Adipose tissue (tissue), 3 donors: ENCODE measurements around the gene CRACDL. TPM values are rescaled to one million over a fixed set of nuclear protein-coding genes. Genes with fewer than 3 reads are reported as not detected.
"Not testable (repeated sequence)": the region's sequence is repeated elsewhere in the genome, so short reads cannot be mapped to it uniquely, and the experiment has no call there.

ENCODE experiments used
- H3K27ac ChIP-seq: one replicate; pipeline ENCODE4 v1.5.1; 2013; ENCODE audit warnings: low read depth, low read length
- WGBS, 3 donors: extraction: QIAGEN DNeasy Blood & Tissue Kit; methylation state at CpG; one replicate each; pipeline ENCODE4 v1.1.7; 2013; 5-methylcytosine and 5-hydroxymethylcytosine counted together
- polyA plus RNA-seq, 3 donors: library from polyadenylated mRNA; stranded (reverse); fragments of 200-250 nt; gene quantifications; one replicate each; pipeline ENCODE4 v1.2.3, GENCODE V29; 2013
- donor health status: healthy with polysubstance abuse.
- donor health status: Bipolar disorder and iron deficiency.
- donor health status: healthy.

CRACDL gene
- polyA plus RNA-seq, 3 donors = 2.0 to 4.5 (median 3.6) TPM

- H3K27ac ChIP-seq = no peak overlapping the region
- WGBS, 3 donors = 87 to 92% (median 89%) methylated on average over 10 of the region's 10 CpGs
These were observed 25.5 kb downstream of the CRACDL start for GRCh38 chr2:98910349-98911125.

GRCh38 chr2:98909317-98910211 lies 26.5 kb downstream of the CRACDL start:
- 4 to 9% (median 7%) methylated on average over 19 of the region's 19 CpGs for WGBS, 3 donors
- no peak overlapping the region for H3K27ac ChIP-seq

- no peak overlapping the region for H3K27ac ChIP-seq
- 9 to 35% (median 19%) methylated on average over 4 of the region's 4 CpGs for WGBS, 3 donors
These were observed 27.1 kb downstream of the CRACDL start for GRCh38 chr2:98908931-98909316.

- WGBS, 3 donors = 70 to 75% (median 70%) methylated on average over 11 of the region's 11 CpGs
These were observed 27.8 kb downstream of the CRACDL start for GRCh38 chr2:98907966-98908905.

DNA sequence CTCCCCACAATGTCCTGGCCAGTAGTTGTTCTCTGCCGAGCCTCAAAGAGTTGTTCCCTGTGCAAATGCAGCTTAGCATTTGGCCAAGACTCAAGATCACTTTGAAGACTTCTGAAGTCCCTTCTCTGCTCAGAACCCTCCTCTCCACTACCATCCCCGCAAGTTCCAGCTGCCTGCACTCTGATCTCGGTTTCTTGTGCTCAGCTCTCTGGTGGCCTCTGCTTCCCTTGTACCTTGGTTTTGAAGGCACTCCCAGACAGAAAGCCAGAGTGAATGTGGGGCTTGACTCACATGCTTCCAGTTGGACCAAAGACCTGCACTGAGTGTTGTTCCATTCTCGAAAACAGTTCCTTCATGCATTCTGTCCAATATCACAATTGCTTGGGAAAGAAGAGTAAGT lies 28.6 kb downstream of the CRACDL start:
- 86 to 96% (median 89%) methylated on average over 4 of the region's 4 CpGs for WGBS, 3 donors
- H3K27ac ChIP-seq = no peak overlapping the region

More at GRCh38 chr2:98907966-98908905, 27.8 kb downstream of the CRACDL start:
- no peak overlapping the region for H3K27ac ChIP-seq

DNA sequence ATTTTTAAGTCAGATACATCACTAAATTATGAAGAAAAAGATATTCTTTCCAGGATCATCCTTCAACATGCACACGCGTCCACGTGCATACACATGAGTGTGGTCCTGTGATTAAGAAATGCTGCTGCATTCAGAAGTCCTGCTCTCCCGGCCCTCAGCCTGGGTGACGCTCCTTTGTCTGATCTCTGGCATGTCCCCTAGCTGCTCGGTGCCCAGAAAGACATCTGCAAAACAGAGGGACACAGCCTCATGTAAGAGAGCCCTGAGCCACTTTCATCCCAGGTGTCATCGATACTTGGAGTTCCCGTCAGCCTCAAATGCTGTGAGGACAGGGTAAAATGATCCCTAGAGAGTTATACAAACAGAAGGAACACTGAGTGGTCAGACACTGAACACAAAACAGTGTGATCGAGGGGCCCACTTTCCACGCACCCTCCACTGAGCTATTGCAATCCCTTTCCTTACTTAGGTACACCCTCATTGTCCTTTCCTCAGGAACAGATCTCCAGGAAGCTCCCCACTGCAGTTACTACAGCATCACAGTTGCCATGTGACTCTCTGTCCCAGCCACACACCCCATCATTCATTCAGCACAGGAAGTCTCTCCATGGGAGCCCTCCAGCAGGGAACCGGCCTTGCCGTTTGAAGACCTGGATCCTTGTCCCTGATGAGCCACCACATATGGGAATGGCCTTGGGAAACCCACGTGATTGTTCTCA lies 32.1 kb downstream of the CRACDL start:
- 82 to 85% (median 84%) methylated on average over 13 of the region's 13 CpGs for WGBS, 3 donors
- no peak overlapping the region for H3K27ac ChIP-seq

DNA sequence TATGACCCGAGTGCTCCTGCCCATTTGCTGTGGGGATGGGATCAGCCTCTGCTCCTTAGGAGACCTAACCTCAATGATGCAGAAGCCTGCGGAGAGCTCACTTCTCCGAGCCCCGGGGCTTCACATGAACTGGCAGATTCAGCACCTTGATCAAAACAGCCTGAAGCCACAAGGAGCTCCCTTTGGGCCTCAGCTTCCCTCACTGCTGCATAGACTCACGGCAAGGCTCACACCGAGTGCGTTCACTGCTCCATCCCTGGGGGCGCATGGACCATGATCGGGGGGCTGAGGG lies 33.0 kb downstream of the CRACDL start:
- 87 to 95% (median 93%) methylated on average over 9 of the region's 9 CpGs for WGBS, 3 donors
- H3K27ac ChIP-seq = no peak overlapping the region

- 88 to 91% (median 90%) methylated on average over 25 of the region's 25 CpGs for WGBS, 3 donors
- H3K27ac ChIP-seq = no peak overlapping the region
These were observed 33.6 kb downstream of the CRACDL start for GRCh38 chr2:98902209-98903063.

DNA sequence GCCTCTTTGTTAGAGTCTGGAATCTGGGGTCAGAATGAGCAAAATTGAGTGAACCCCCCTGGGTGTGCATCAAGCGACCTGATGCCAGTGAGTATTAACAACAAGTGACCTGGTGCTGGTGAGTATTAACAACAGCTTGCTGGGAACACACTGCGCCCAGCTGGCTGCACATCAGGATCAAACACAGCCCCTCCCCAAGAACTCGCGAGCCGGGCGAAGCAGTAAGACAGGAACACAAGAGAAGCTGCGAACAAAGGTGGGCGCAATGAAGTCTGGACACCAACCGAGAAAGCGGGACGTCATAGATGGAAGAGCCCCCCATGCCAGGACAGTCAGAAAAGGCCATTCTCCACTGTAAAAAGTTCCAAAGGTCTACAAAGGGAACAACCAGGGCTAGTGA lies 34.3 kb downstream of the CRACDL start:
- 85 to 94% (median 90%) methylated on average over 11 of the region's 11 CpGs for WGBS, 3 donors
- no peak overlapping the region for H3K27ac ChIP-seq

GRCh38 chr2:98901291-98901690 lies 34.7 kb downstream of the CRACDL start:
- no peak overlapping the region for H3K27ac ChIP-seq
- 89 to 97% (median 95%) methylated on average over 3 of the region's 3 CpGs for WGBS, 3 donors

DNA sequence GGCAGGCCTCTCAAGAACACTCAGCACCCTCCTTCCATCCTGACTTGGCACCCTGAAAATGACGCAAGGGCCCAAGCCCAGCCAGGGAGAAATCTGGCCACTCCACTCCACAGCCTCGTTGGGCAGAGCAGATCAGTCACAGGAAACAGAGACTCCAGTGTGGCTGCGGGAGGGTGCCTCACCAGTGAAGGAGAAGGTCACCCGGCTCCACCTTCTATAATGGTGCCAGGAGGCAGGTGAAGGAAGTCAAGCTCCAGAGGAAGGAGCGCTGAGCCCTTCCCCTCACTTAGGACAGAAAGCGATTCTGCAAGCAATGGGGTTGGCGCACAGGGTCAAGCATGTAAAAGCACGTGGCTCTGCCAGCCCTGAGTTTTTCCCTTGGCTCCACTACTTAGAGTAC lies 35.3 kb downstream of the CRACDL start:
- H3K27ac ChIP-seq = no peak overlapping the region
- 77 to 87% (median 77%) methylated on average over 8 of the region's 8 CpGs for whole genome bisulfite sequencing, 3 donors

DNA sequence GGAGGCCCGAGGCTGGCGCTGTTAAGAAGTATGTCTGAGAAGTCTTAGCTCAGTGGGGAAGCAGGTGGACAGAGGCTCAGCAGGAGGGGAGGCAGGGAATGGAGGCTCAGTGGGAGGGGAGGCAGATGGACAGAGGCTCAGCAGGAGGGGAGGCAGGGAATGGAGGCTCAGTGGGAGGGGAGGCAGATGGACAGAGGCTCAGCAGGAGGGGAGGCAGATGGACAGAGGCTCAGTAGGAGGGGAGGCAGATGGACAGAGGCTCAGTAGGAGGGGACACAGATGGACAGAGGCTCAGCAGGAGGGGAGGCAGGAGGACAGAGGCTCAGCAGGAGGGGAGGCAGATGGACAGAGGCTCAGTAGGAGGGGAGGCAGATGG lies 36.3 kb downstream of the CRACDL start:
- not testable (repeated sequence) for H3K27ac ChIP-seq

GRCh38 chr2:98899041-98899702 lies 36.9 kb downstream of the CRACDL start:
- H3K27ac ChIP-seq = no peak overlapping the region
- WGBS, 3 donors = 67 to 73% (median 70%) methylated on average over 5 of the region's 5 CpGs

More for the DNA sequence above, 36.3 kb downstream of the CRACDL start:
- 85 to 89% (median 88%) methylated on average over 2 of the region's 2 CpGs for WGBS, 3 donors

GRCh38 chr2:98898423-98898841 lies 37.6 kb downstream of the CRACDL start:
- 87 to 92% (median 90%) methylated on average over 13 of the region's 13 CpGs for WGBS, 3 donors
- H3K27ac ChIP-seq = no peak overlapping the region

DNA sequence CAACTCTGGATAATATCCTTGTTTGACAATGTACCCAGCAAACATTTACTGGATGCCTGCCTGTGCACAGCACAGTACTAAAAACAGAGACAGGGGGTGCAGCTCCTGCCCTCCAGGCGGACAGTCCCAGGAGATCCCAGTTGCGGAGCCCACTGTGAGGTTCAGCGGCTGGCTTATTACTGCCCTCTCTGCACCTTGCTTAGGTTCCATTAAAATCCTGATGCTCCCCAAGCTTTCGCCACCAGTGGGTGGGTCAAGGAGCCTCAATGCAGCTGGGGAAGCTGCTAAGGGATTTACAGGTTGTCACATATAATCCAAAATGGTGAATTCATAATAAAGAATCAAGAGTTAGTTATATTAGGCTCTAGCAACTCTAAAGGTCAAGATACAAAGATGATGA lies 38.3 kb downstream of the CRACDL start:
- whole genome bisulfite sequencing, 3 donors = 95 to 99% (median 96%) methylated on average over 4 of the region's 4 CpGs

DNA sequence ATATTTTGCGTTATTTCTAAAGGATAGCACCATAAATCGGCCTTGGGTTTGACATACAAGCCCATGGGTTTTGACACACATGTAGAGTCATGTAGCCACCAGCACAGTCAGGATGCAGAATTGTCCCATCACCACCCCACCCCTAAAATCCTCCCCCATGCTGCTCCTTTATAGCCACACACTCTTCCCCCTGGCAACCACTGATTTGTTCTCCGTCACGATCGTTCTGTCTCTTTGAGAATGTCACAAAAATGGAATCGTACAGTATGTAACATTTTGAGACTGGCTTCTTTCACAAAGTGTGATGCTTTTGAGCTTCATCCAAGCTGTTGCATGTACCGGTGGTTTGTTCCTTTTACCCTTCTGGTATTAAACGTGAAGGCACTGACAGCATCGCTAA lies 39.1 kb downstream of the CRACDL start:
- no peak overlapping the region for H3K27ac ChIP-seq
- WGBS, 3 donors = 88 to 92% (median 88%) methylated on average over 9 of the region's 9 CpGs

More for the DNA sequence above, 38.3 kb downstream of the CRACDL start:
- no peak overlapping the region for H3K27ac ChIP-seq

GRCh38 chr2:98896416-98896815 lies 39.6 kb downstream of the CRACDL start:
- 40 to 46% (median 41%) methylated on average over 2 of the region's 2 CpGs for WGBS, 3 donors
- no peak overlapping the region for H3K27ac ChIP-seq
